ENCODE results near the gene RANBP1. TPM values are rescaled to one million over a fixed set of nuclear protein-coding genes. Genes with fewer than 3 reads are reported as not detected.

RANBP1 gene
- total and polyA plus RNA-seq, 2 of the 13 experiments (the other 11 are each of a cell fraction or from before 2014, with no cell fraction given) = 181 to 492 TPM

GRCh38 chr22:20080776-20081654, 34.9 kb upstream of the RANBP1 start (continued):
- TF ChIP-seq MTF1 (CRISPR knock-in tag; IDR thresholded peaks at IDR 0.05) (no peak), ZNF547 (CRISPR knock-in tag; IDR thresholded peaks at IDR 0.05) (peak; percentile 67; the same call in 1 of the 2 replicates), FOXO4 (CRISPR knock-in tag; conservative IDR thresholded peaks at IDR 0.05) (0 out of 2 replicates have a peak, but pooled peaks have one; percentile 70)

GRCh38 chr22:20083157-20083890, 32.6 kb upstream of the RANBP1 start:
- DNase-seq (ENCODE audit: low spot score) (no peak), FAIRE-seq (no peak), ATAC-seq (no peak)
- Histone ChIP-seq H3K4me1 (ENCODE audit: insufficient read depth, low read length) (peaks cover 58% of the 10 kb centered on the region), H2AFZ (ENCODE audit: low read length) (no peak overlapping the region), H3K27ac (ENCODE audit: extremely low read length, insufficient read depth, low read length) (peak overlapping the region; percentile 26), H4K20me1 (ENCODE audit: insufficient read depth, low read length) (peaks cover 15% of the 10 kb centered on the region; the same call in 1 of the 2 replicates), H3K9me3 (ENCODE audit: low read length) (no peaks in the 10 kb centered on the region), H3K4me3 (replicated peaks in 1 of 3; ENCODE audit: insufficient read depth in 1 of 3, low read depth in 2 of 3, low read length in 3 of 3) (peak overlapping the region in 1 of 3 experiments; percentile 39; a peak in 1 of 6 replicates), H3K27me3 (ENCODE audit: control insufficient read depth in 1 of 2, insufficient read depth in 2 of 2, low read length in 2 of 2) (no peaks in the 10 kb centered on the region; a peak in 1 of 5 replicates), H3K9ac (ENCODE audit: insufficient read depth, low read depth, low read length) (0 out of 2 replicates have a peak overlapping the region, but pooled peaks have one; percentile 21), H3K79me2 (ENCODE audit: insufficient read depth, low read length) (peaks cover 64% of the 10 kb centered on the region), H3K4me2 (ENCODE audit: low read depth, low read length) (peak overlapping the region; percentile 65), H3K36me3 (replicated peaks in 1 of 2; ENCODE audit: control insufficient read depth in 1 of 2, insufficient read depth in 2 of 2, low read length in 2 of 2) (peaks cover 30 to 36% of the 10 kb centered on the region in 2 experiments)
- in situ Hi-C loops (cut with HindIII; ENCODE audit: extremely low pct_ligation_motif_present, low pct_unique_long_range_greater_than_20kb) = no loop called here
- intact Hi-C loops (cut with micrococcal nuclease; ENCODE audit: unreplicated experiment) = loop anchor here (5.0 kb wide), 1 partner anchor 34 kb away; the partner anchor contains the start of genes RANBP1 and TRMT2A
- CTCF ChIA-PET (ENCODE audit: low intra/inter-chr PET ratio, low total read pairs) = no interaction called here
- TF ChIP-seq PAXIP1 (CRISPR knock-in tag; conservative IDR thresholded peaks at IDR 0.05) (0 out of 2 replicates have a peak, but pooled peaks have one; percentile 5), RBFOX2 (IDR thresholded peaks at IDR 0.05; ENCODE audit: low read depth, low read length) (0 out of 2 replicates have a peak, but pooled peaks have one; percentile 2), CHD2 (IDR thresholded peaks at IDR 0.05; ENCODE audit: low read depth, low read length) (no peak), TEAD3 (CRISPR knock-in tag; optimal IDR thresholded peaks at IDR 0.05; ENCODE audit: borderline replicate concordance) (peak; percentile 0), ZNF687 (CRISPR knock-in tag; IDR thresholded peaks at IDR 0.05) (0 out of 2 replicates have a peak, but pooled peaks have one; percentile 3)
- POLR2A ChIA-PET = no interaction called here
- BruUV-seq (replicated peaks) = no TSS peak
- 94% methylated on average over 10 of the region's 10 CpGs for WGBS (ENCODE audit: low lambda C conversion rate)
